HepG2 (cell line): ENCODE results near the gene EMC9. TPM values are rescaled to one million over a fixed set of nuclear protein-coding genes. Genes with fewer than 3 reads are reported as not detected.

Experiments
- FOXM1 ChIP-seq: sonication (generic); formaldehyde crosslinking; IDR thresholded peaks from 2 replicates; pipeline ENCODE4 v1.5.0; 2020; ENCODE audit warnings: missing genetic modification reagents
- GATAD1 ChIP-seq: IDR thresholded peaks from 2 replicates; pipeline ENCODE4 v1.6.1; 2016; ENCODE audit warnings: missing genetic modification reagents, missing compliant biosample characterization
- HNRNPUL1 ChIP-seq: fragments of 200-400 bp; formaldehyde crosslinking; IDR thresholded peaks from 2 replicates; pipeline ENCODE4 v1.6.1; 2017; ENCODE audit warnings: low read depth, mild to moderate bottlenecking, low read length, moderate library complexity
- MAF1 ChIP-seq: sonication (generic); formaldehyde crosslinking; IDR thresholded peaks from 2 replicates; pipeline ENCODE4 v1.5.0; 2020; ENCODE audit warnings: missing genetic modification reagents, borderline replicate concordance
- MAZ ChIP-seq, 2 experiments: sonication (generic) in 1 of 2; formaldehyde crosslinking in 1 of 2; IDR thresholded peaks; 2 replicates each; pipeline versions ENCODE4 v1.5.0 to v1.6.1; 2012 to 2020; ENCODE audit warnings: low read depth in 2 of 2, mild to moderate bottlenecking in 2 of 2, borderline replicate concordance in 1 of 2, improper control_type of control experiment in 1 of 2, low read length in 1 of 2, missing genetic modification reagents in 1 of 2, moderate library complexity in 1 of 2
- PRPF4 ChIP-seq: fragments of 200-400 bp; formaldehyde crosslinking; IDR thresholded peaks from 2 replicates; pipeline ENCODE4 v1.6.1; 2016; ENCODE audit warnings: low read length, low read depth; ENCODE audit not compliant: poor library complexity, severe bottlenecking
- SOX13 ChIP-seq, 3 experiments: fragments of 450-650 bp in 1 of 3; sonication (generic) in 1 of 3; formaldehyde crosslinking in 1 of 3; IDR thresholded peaks in 2 of 3; conservative IDR thresholded peaks in 1 of 3; 2 replicates each; pipeline versions ENCODE4 v1.5.0 to v1.6.1; 2016 to 2020; ENCODE audit warnings: antibody characterized with exemption in 1 of 3, mild to moderate bottlenecking in 1 of 3, missing compliant biosample characterization in 1 of 3, missing genetic modification reagents in 1 of 3, moderate library complexity in 1 of 3
- SSRP1 ChIP-seq: IDR thresholded peaks from 2 replicates; pipeline ENCODE4 v1.6.1; 2016; ENCODE audit warnings: control low read depth
- TARDBP ChIP-seq: sonication (generic); formaldehyde crosslinking; IDR thresholded peaks from 2 replicates; pipeline ENCODE4 v1.8.0; 2022; ENCODE audit warnings: mild to moderate bottlenecking, missing genetic modification reagents
- ZFAT ChIP-seq: sonication (generic); formaldehyde crosslinking; conservative IDR thresholded peaks from 2 replicates; pipeline ENCODE4 v1.8.1; 2023; ENCODE audit warnings: missing genetic modification reagents, inconsistent platforms
- ZNF264 ChIP-seq: sonication (generic); formaldehyde crosslinking; IDR thresholded peaks from 2 replicates; pipeline ENCODE4 v1.4.0; 2020; ENCODE audit warnings: missing genetic modification reagents
- ZNF282 ChIP-seq: fragments of 450-650 bp; IDR thresholded peaks from 2 replicates; pipeline ENCODE4 v1.6.1; 2018; ENCODE audit not compliant: partially characterized antibody
- ZNF382 ChIP-seq: sonication (generic); formaldehyde crosslinking; IDR thresholded peaks from 2 replicates; pipeline ENCODE4 v1.5.0; 2020; ENCODE audit warnings: missing genetic modification reagents, mild to moderate bottlenecking, borderline replicate concordance
- ZNF562 ChIP-seq: sonication (generic); formaldehyde crosslinking; IDR thresholded peaks from 2 replicates; pipeline ENCODE4 v1.8.0; 2022; ENCODE audit warnings: missing genetic modification reagents, borderline replicate concordance
- ZNF580 ChIP-seq: IDR thresholded peaks from 2 replicates; pipeline ENCODE4 v1.6.1; 2016; ENCODE audit warnings: low read depth, borderline replicate concordance
- ZNF746 ChIP-seq: sonication (generic); formaldehyde crosslinking; IDR thresholded peaks from 2 replicates; pipeline ENCODE4 v1.8.0; 2022; ENCODE audit warnings: mild to moderate bottlenecking, missing genetic modification reagents
- ZNF792 ChIP-seq: IDR thresholded peaks from 2 replicates; pipeline ENCODE4 v1.6.1; 2016
- ZNF891 ChIP-seq: sonication (generic); formaldehyde crosslinking; IDR thresholded peaks from 2 replicates; pipeline ENCODE4 v1.5.0; 2020; ENCODE audit warnings: mild to moderate bottlenecking, missing genetic modification reagents
- polyA plus RNA-seq, 8 experiments: library from polyadenylated mRNA; depleted of rRNA in 3 of 8; stranded (reverse) in 7 of 8; unstranded in 1 of 8; fragments of >200 nt; fragmentation: Illumina TruSeq in 4 of 8; extraction: Trizol in 4 of 8; gene quantifications; 2 replicates each; pipeline versions ENCODE4 v1.2.1 to v1.2.3, GENCODE V29; 2011 to 2016; ENCODE audit warnings: low read depth in 4 of 8, missing spikeins in 1 of 8, mixed read lengths in 1 of 8; ENCODE audit not compliant: insufficient read depth in 1 of 8
- total RNA-seq, 5 experiments: library from RNA; depleted of rRNA; stranded (reverse); fragments of >200 nt; fragmentation: Illumina TruSeq; extraction: Trizol; gene quantifications; 2 replicates each; pipeline ENCODE4 v1.2.3, GENCODE V29; 2016; ENCODE audit warnings: low read depth in 1 of 5
- TF ChIP-seq, protein P1 (sequence below), 2 experiments: sonication (generic) in 1 of 2; formaldehyde crosslinking in 1 of 2; IDR thresholded peaks; 2 replicates each; pipeline versions ENCODE4 v1.6.1 to v1.9.0; 2014 to 2022; ENCODE audit warnings: antibody characterized with exemption in 1 of 2, borderline replicate concordance in 1 of 2, inconsistent platforms in 1 of 2, low read depth in 1 of 2, missing genetic modification reagents in 1 of 2
- TF ChIP-seq, protein P2 (sequence below): sonication (generic); formaldehyde crosslinking; IDR thresholded peaks from 2 replicates; pipeline ENCODE4 v1.4.0; 2020; ENCODE audit warnings: missing genetic modification reagents
- TF ChIP-seq, protein P3 (sequence below): sonication (generic); formaldehyde crosslinking; IDR thresholded peaks from 2 replicates; pipeline ENCODE4 v1.5.0; 2020; ENCODE audit warnings: missing genetic modification reagents, mild to moderate bottlenecking, borderline replicate concordance

The EMC9 gene
- total and polyA plus RNA-seq, 2 of the 13 experiments (the other 11 are each of a cell fraction or from before 2014, with no cell fraction given): 60.5 to 78.7 TPM

- TF ChIP-seq, protein P1, sequence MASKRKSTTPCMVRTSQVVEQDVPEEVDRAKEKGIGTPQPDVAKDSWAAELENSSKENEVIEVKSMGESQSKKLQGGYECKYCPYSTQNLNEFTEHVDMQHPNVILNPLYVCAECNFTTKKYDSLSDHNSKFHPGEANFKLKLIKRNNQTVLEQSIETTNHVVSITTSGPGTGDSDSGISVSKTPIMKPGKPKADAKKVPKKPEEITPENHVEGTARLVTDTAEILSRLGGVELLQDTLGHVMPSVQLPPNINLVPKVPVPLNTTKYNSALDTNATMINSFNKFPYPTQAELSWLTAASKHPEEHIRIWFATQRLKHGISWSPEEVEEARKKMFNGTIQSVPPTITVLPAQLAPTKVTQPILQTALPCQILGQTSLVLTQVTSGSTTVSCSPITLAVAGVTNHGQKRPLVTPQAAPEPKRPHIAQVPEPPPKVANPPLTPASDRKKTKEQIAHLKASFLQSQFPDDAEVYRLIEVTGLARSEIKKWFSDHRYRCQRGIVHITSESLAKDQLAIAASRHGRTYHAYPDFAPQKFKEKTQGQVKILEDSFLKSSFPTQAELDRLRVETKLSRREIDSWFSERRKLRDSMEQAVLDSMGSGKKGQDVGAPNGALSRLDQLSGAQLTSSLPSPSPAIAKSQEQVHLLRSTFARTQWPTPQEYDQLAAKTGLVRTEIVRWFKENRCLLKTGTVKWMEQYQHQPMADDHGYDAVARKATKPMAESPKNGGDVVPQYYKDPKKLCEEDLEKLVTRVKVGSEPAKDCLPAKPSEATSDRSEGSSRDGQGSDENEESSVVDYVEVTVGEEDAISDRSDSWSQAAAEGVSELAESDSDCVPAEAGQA (IDR thresholded peaks at IDR 0.05; ENCODE audit: low read depth): no peak
- TF ChIP-seq, protein P1 (CRISPR knock-in tag; IDR thresholded peaks at IDR 0.05; ENCODE audit: borderline replicate concordance): no peak
- TF ChIP-seq, protein P2, sequence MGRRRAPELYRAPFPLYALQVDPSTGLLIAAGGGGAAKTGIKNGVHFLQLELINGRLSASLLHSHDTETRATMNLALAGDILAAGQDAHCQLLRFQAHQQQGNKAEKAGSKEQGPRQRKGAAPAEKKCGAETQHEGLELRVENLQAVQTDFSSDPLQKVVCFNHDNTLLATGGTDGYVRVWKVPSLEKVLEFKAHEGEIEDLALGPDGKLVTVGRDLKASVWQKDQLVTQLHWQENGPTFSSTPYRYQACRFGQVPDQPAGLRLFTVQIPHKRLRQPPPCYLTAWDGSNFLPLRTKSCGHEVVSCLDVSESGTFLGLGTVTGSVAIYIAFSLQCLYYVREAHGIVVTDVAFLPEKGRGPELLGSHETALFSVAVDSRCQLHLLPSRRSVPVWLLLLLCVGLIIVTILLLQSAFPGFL: no peak
- TF ChIP-seq ZNF282 (no peak), ZNF382 (no peak), ZFAT (CRISPR knock-in tag) (no peak; the same call in 1 of the 2 replicates), HNRNPUL1 (no peak), ZNF264 (CRISPR knock-in tag) (0 out of 2 replicates have a peak, but pooled peaks have one; percentile 12), ZNF792 (CRISPR knock-in tag) (no peak), MAZ (IDR thresholded peaks at IDR 0.05; ENCODE audit: borderline replicate concordance, low read depth, low read length) (no peak), MAZ (CRISPR knock-in tag; IDR thresholded peaks at IDR 0.05; ENCODE audit: low read depth) (no peak), TARDBP (no peak), ZNF562 (CRISPR knock-in tag) (no peak), FOXM1 (CRISPR knock-in tag) (no peak), PRPF4 (peak; percentile 87), MAF1 (CRISPR knock-in tag) (no peak), ZNF580 (CRISPR knock-in tag) (0 out of 2 replicates have a peak, but pooled peaks have one; percentile 0), SSRP1 (no peak; the same call in 1 of the 2 replicates), GATAD1 (no peak), SOX13 (IDR thresholded peaks at IDR 0.05) (no peak), SOX13 (CRISPR knock-in tag; conservative IDR thresholded peaks at IDR 0.05 in 1 of 2, IDR thresholded peaks at IDR 0.05 in 1 of 2) (0 out of 4 replicates have a peak, but pooled peaks of 1 of the 2 experiments have one; percentile 36), ZNF746 (CRISPR knock-in tag) (no peak), ZNF891 (CRISPR knock-in tag) (no peak)
- TF ChIP-seq, protein P3, sequence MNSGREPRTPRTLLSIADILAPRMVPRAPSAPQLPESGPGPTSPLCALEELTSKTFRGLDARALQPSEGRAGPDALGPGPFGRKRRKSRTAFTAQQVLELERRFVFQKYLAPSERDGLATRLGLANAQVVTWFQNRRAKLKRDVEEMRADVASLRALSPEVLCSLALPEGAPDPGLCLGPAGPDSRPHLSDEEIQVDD: peak; percentile 13; the same call in 1 of the 2 replicates
These were observed 48.0 kb downstream of the EMC9 start (continued) for GRCh38 chr14:24093207-24093900.
